ENCODE results near the gene PHF21A.

DNA sequence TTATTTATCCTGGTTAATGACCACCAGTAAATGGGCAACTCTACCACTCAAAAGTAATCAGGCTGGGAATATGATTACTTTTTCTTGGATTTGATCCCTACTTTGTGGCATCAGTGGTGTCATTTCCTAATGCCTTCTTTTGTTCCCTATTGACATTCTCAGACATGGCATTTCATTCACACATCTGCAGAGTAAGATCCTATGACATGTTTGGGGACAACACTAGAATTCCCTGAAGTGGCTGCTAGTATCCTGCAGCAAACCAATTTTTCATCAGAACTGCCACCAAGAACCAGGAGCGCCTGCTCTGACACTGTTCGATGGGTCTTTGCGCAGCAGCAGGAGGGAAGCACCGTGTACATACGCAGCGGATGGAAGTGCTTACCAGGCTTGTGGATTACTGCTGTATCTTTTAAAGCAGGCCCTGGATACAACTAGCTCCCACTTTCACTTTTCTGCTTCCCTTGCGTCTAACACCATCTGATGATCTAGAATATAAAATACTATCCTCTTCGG is 101.1 kb downstream of the PHF21A start:
- TF ChIP-seq, protein P1, sequence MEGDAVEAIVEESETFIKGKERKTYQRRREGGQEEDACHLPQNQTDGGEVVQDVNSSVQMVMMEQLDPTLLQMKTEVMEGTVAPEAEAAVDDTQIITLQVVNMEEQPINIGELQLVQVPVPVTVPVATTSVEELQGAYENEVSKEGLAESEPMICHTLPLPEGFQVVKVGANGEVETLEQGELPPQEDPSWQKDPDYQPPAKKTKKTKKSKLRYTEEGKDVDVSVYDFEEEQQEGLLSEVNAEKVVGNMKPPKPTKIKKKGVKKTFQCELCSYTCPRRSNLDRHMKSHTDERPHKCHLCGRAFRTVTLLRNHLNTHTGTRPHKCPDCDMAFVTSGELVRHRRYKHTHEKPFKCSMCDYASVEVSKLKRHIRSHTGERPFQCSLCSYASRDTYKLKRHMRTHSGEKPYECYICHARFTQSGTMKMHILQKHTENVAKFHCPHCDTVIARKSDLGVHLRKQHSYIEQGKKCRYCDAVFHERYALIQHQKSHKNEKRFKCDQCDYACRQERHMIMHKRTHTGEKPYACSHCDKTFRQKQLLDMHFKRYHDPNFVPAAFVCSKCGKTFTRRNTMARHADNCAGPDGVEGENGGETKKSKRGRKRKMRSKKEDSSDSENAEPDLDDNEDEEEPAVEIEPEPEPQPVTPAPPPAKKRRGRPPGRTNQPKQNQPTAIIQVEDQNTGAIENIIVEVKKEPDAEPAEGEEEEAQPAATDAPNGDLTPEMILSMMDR (IDR thresholded peaks at IDR 0.05): no peak
- no peak for TF ChIP-seq ESRRA (CRISPR knock-in tag; IDR thresholded peaks at IDR 0.05; ENCODE audit: borderline replicate concordance)
- TF ChIP-seq, protein P2, sequence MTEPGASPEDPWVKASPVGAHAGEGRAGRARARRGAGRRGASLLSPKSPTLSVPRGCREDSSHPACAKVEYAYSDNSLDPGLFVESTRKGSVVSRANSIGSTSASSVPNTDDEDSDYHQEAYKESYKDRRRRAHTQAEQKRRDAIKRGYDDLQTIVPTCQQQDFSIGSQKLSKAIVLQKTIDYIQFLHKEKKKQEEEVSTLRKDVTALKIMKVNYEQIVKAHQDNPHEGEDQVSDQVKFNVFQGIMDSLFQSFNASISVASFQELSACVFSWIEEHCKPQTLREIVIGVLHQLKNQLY (CRISPR knock-in tag; IDR thresholded peaks at IDR 0.05): no peak
- TF ChIP-seq, protein P3, sequence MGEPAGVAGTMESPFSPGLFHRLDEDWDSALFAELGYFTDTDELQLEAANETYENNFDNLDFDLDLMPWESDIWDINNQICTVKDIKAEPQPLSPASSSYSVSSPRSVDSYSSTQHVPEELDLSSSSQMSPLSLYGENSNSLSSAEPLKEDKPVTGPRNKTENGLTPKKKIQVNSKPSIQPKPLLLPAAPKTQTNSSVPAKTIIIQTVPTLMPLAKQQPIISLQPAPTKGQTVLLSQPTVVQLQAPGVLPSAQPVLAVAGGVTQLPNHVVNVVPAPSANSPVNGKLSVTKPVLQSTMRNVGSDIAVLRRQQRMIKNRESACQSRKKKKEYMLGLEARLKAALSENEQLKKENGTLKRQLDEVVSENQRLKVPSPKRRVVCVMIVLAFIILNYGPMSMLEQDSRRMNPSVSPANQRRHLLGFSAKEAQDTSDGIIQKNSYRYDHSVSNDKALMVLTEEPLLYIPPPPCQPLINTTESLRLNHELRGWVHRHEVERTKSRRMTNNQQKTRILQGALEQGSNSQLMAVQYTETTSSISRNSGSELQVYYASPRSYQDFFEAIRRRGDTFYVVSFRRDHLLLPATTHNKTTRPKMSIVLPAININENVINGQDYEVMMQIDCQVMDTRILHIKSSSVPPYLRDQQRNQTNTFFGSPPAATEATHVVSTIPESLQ (CRISPR knock-in tag; IDR thresholded peaks at IDR 0.05): no peak
- TF ChIP-seq FOXJ3 (CRISPR knock-in tag; IDR thresholded peaks at IDR 0.05; ENCODE audit: borderline replicate concordance): no peak
- TF ChIP-seq, protein P4, sequence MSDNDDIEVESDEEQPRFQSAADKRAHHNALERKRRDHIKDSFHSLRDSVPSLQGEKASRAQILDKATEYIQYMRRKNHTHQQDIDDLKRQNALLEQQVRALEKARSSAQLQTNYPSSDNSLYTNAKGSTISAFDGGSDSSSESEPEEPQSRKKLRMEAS (CRISPR knock-in tag; IDR thresholded peaks at IDR 0.05): no peak
- TF ChIP-seq, protein P5, sequence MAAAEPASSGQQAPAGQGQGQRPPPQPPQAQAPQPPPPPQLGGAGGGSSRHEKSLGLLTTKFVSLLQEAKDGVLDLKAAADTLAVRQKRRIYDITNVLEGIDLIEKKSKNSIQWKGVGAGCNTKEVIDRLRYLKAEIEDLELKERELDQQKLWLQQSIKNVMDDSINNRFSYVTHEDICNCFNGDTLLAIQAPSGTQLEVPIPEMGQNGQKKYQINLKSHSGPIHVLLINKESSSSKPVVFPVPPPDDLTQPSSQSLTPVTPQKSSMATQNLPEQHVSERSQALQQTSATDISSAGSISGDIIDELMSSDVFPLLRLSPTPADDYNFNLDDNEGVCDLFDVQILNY (CRISPR knock-in tag; IDR thresholded peaks at IDR 0.05): no peak
- TF ChIP-seq, protein P6, sequence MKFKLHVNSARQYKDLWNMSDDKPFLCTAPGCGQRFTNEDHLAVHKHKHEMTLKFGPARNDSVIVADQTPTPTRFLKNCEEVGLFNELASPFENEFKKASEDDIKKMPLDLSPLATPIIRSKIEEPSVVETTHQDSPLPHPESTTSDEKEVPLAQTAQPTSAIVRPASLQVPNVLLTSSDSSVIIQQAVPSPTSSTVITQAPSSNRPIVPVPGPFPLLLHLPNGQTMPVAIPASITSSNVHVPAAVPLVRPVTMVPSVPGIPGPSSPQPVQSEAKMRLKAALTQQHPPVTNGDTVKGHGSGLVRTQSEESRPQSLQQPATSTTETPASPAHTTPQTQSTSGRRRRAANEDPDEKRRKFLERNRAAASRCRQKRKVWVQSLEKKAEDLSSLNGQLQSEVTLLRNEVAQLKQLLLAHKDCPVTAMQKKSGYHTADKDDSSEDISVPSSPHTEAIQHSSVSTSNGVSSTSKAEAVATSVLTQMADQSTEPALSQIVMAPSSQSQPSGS (CRISPR knock-in tag; IDR thresholded peaks at IDR 0.05; ENCODE audit: borderline replicate concordance, low read depth): no peak
- TF ChIP-seq, protein P7, sequence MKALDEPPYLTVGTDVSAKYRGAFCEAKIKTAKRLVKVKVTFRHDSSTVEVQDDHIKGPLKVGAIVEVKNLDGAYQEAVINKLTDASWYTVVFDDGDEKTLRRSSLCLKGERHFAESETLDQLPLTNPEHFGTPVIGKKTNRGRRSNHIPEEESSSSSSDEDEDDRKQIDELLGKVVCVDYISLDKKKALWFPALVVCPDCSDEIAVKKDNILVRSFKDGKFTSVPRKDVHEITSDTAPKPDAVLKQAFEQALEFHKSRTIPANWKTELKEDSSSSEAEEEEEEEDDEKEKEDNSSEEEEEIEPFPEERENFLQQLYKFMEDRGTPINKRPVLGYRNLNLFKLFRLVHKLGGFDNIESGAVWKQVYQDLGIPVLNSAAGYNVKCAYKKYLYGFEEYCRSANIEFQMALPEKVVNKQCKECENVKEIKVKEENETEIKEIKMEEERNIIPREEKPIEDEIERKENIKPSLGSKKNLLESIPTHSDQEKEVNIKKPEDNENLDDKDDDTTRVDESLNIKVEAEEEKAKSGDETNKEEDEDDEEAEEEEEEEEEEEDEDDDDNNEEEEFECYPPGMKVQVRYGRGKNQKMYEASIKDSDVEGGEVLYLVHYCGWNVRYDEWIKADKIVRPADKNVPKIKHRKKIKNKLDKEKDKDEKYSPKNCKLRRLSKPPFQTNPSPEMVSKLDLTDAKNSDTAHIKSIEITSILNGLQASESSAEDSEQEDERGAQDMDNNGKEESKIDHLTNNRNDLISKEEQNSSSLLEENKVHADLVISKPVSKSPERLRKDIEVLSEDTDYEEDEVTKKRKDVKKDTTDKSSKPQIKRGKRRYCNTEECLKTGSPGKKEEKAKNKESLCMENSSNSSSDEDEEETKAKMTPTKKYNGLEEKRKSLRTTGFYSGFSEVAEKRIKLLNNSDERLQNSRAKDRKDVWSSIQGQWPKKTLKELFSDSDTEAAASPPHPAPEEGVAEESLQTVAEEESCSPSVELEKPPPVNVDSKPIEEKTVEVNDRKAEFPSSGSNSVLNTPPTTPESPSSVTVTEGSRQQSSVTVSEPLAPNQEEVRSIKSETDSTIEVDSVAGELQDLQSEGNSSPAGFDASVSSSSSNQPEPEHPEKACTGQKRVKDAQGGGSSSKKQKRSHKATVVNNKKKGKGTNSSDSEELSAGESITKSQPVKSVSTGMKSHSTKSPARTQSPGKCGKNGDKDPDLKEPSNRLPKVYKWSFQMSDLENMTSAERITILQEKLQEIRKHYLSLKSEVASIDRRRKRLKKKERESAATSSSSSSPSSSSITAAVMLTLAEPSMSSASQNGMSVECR (CRISPR knock-in tag; IDR thresholded peaks at IDR 0.05; ENCODE audit: borderline replicate concordance): no peak
- TF ChIP-seq, protein P8, sequence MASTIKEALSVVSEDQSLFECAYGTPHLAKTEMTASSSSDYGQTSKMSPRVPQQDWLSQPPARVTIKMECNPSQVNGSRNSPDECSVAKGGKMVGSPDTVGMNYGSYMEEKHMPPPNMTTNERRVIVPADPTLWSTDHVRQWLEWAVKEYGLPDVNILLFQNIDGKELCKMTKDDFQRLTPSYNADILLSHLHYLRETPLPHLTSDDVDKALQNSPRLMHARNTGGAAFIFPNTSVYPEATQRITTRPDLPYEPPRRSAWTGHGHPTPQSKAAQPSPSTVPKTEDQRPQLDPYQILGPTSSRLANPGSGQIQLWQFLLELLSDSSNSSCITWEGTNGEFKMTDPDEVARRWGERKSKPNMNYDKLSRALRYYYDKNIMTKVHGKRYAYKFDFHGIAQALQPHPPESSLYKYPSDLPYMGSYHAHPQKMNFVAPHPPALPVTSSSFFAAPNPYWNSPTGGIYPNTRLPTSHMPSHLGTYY (CRISPR knock-in tag; IDR thresholded peaks at IDR 0.05): no peak

All from WTC11 (cell line).